Body of pancreas (tissue), 4 donors: ENCODE data around the gene FTMT. TPM values are rescaled to one million over a fixed set of nuclear protein-coding genes. Genes with fewer than 3 reads are reported as not detected.

Experiments
- ATAC-seq: fragments of 150-250 bp; one replicate; pipeline ENCODE4 v1.9.1; 2016
- DNase-seq, 4 donors: peaks; one replicate each; pipeline ENCODE4 v3.0.0-alpha.2; 2019
- H3K27ac ChIP-seq, 4 donors: fragments of 200-600 bp; sonication (generic); 1 replicate in 3 of 4; 2 replicates in 1 of 4; pipeline versions ENCODE4 v1.5.1 to v1.6.1; 2016 to 2019; ENCODE audit warnings: mild to moderate bottlenecking in 1 of 4, mixed read lengths in 1 of 4, moderate library complexity in 1 of 4
- H3K27me3 ChIP-seq, 2 donors: fragments of 200-600 bp; sonication (generic); one replicate each; pipeline ENCODE4 v1.6.0; 2016; ENCODE audit warnings: mild to moderate bottlenecking in 1 of 2
- H3K36me3 ChIP-seq, 2 donors: fragments of 200-600 bp; sonication (generic); replicated peaks in 1 of 2; 2 replicates each; pipeline ENCODE4 v1.5.1; 2016; ENCODE audit warnings: low read depth in 2 of 2; ENCODE audit not compliant: insufficient read depth in 1 of 2
- H3K4me1 ChIP-seq: fragments of 200-600 bp; sonication (generic); one replicate; pipeline ENCODE4 v1.6.0; 2016
- H3K4me3 ChIP-seq, 2 donors: fragments of 200-600 bp; sonication (generic); 1 replicate in 1 of 2; 2 replicates in 1 of 2; pipeline ENCODE4 v1.5.1; 2016 to 2019
- H3K9me3 ChIP-seq, 3 donors: fragments of 200-600 bp; sonication (generic); 1 replicate in 2 of 3; 2 replicates in 1 of 3; pipeline ENCODE4 v1.5.1; 2016
- CTCF ChIP-seq, 7 experiments: fragments of 450-650 bp in 4 of 7; fragments of 200-600 bp in 3 of 7; sonication (generic) in 3 of 7; IDR thresholded peaks; one replicate each; pipeline ENCODE4 v1.5.1; 2016 to 2019; ENCODE audit warnings: antibody characterized with exemption in 7 of 7
- POLR2A ChIP-seq, 3 donors: fragments of 450-650 bp; IDR thresholded peaks; one replicate each; pipeline ENCODE4 v1.6.1; 2016; ENCODE audit warnings: antibody characterized with exemption in 3 of 3, mild to moderate bottlenecking in 2 of 3
- WGBS, 2 donors: methylation state at CpG; one replicate each; pipeline ENCODE4 v1.1.5; 2017; 5-methylcytosine and 5-hydroxymethylcytosine counted together
- intact Hi-C: fragments of 100-400 bp; cut with DNase I; formaldehyde crosslinking; loops from one replicate; pipeline ENCODE4 v1.15.1; 2023
- total RNA-seq, 2 donors: library from RNA; depleted of rRNA; stranded (reverse); fragments of >200 nt; gene quantifications; one replicate each; pipeline ENCODE4 v1.1.0, GENCODE V29; 2016

FTMT gene
- total RNA-seq, 2 donors from 2014 or later: not detected

DNA sequence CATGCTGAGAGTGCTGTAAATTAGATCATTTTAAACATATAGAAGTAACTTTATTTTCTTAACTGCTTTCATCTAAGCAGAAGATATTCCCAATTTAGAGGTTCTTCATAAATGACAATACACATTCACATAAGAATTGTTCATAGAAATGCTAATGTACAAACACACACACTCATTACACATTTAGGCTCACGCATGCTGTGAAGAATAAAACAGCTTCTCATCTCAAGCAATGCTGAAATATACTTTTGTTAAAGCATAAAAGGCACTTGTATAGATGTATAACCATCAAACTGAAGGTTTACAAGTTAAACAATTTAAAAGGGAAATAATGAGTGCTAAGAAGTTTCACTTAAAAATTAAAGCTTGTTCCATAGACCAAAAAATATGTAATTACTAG lies 18.1 kb upstream of the FTMT start:
- H3K9me3 ChIP-seq: peaks cover 0 to 9% (median 0%) of the 10 kb centered on the region in 3 donors
- DNase-seq: no peak
- no peak for TF ChIP-seq POLR2A (IDR thresholded peaks at IDR 0.05)
- TF ChIP-seq CTCF (IDR thresholded peaks at IDR 0.05): no peak
- H3K36me3 ChIP-seq: no peaks in the 10 kb centered on the region
- H3K4me1 ChIP-seq: no peaks in the 10 kb centered on the region
- WGBS, 2 donors: 50 to 59% methylated on average over 1 of the region's 1 CpG
- ATAC-seq: no peak
- H3K27me3 ChIP-seq: no peaks in the 10 kb centered on the region
- no peak overlapping the region for H3K4me3 ChIP-seq
- intact Hi-C loops: no loop called here
- no peak overlapping the region for H3K27ac ChIP-seq

DNA sequence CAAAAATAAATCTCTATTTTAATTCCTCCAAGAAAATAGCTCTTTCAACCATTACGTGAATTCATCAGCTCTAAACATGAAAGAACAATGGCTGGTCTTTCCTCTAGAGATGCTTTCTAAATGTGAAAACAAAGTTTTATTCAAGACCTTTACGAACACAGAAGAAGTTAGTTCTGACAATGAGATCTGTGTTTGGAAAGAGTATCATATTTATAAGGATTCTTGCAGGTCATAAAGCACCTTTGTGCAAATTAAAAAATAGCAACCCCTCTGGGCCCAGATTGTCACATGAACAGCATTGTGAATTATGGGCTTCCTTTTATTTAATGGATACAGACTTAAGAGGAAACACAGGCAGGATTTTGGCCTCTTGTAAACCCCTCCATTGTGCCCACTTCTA lies 17.7 kb upstream of the FTMT start:
- TF ChIP-seq POLR2A (IDR thresholded peaks at IDR 0.05): no peak
- TF ChIP-seq CTCF (IDR thresholded peaks at IDR 0.05): no peak
- ATAC-seq (no peak), DNase-seq (no peak)
- H3K9me3 ChIP-seq: peaks cover 0 to 5% (median 0%) of the 10 kb centered on the region in 3 donors
- 52 to 62% methylated on average over 2 of the region's 2 CpGs for WGBS, 2 donors
- H3K36me3 ChIP-seq: no peaks in the 10 kb centered on the region
- intact Hi-C loops: no loop called here
- H3K4me1 ChIP-seq: no peaks in the 10 kb centered on the region
- no peak overlapping the region for H3K4me3 ChIP-seq
- H3K27ac ChIP-seq: no peak overlapping the region
- H3K27me3 ChIP-seq: no peaks in the 10 kb centered on the region

GRCh38 chr5:121841892-121842291 lies 9.8 kb upstream of the FTMT start:
- ATAC-seq (no peak), DNase-seq (no peak)
- Histone ChIP-seq H3K9me3 (no peaks in the 10 kb centered on the region), H3K4me3 (no peak overlapping the region), H3K36me3 (no peaks in the 10 kb centered on the region), H3K4me1 (no peaks in the 10 kb centered on the region), H3K27ac (no peak overlapping the region), H3K27me3 (no peaks in the 10 kb centered on the region)
- TF ChIP-seq POLR2A (IDR thresholded peaks at IDR 0.05): no peak
- TF ChIP-seq CTCF (IDR thresholded peaks at IDR 0.05): no peak
- intact Hi-C loops: no loop called here

- H3K4me3 ChIP-seq: no peak overlapping the region
- no peak overlapping the region for H3K27ac ChIP-seq
- H3K36me3 ChIP-seq: no peaks in the 10 kb centered on the region
- no peak for TF ChIP-seq POLR2A (IDR thresholded peaks at IDR 0.05)
- TF ChIP-seq CTCF (IDR thresholded peaks at IDR 0.05): no peak
- no peaks in the 10 kb centered on the region for H3K27me3 ChIP-seq
- H3K9me3 ChIP-seq: no peaks in the 10 kb centered on the region
- no peak for DNase-seq
- 61 to 66% methylated on average over 4 of the region's 4 CpGs for WGBS, 2 donors
- intact Hi-C loops: no loop called here
- ATAC-seq: no peak
- no peaks in the 10 kb centered on the region for H3K4me1 ChIP-seq
These were observed 1.4 kb upstream of the FTMT start for GRCh38 chr5:121850272-121850671.

GRCh38 chr5:121853850-121854249 lies 2.2 kb downstream of the FTMT start:
- ATAC-seq: no peak
- 28 to 38% methylated on average over 2 of the region's 2 CpGs for WGBS, 2 donors
- Histone ChIP-seq H3K27me3 (no peaks in the 10 kb centered on the region), H3K27ac (no peak overlapping the region), H3K4me1 (no peaks in the 10 kb centered on the region), H3K9me3 (no peaks in the 10 kb centered on the region), H3K4me3 (no peak overlapping the region), H3K36me3 (no peaks in the 10 kb centered on the region)
- no peak for TF ChIP-seq CTCF (IDR thresholded peaks at IDR 0.05)
- no peak for TF ChIP-seq POLR2A (IDR thresholded peaks at IDR 0.05)
- intact Hi-C loops: no loop called here
- no peak for DNase-seq
